Measurements from ENCODE around the gene FER1L5. TPM values are rescaled to one million over a fixed set of nuclear protein-coding genes. Genes with fewer than 3 reads are reported as not detected.

Gene FER1L5
- total and polyA plus RNA-seq, 2 donors (not counting 3 experiments of a cell fraction or from before 2014, with no cell fraction given) = not detected

- H3K9me1 ChIP-seq (replicated peaks; ENCODE audit: control insufficient read depth, extremely low read depth, insufficient read depth, low read length) = no peaks in the 10 kb centered on the region
- peaks cover 6% of the 10 kb centered on the region for H3K79me2 ChIP-seq (ENCODE audit: control insufficient read depth, insufficient read depth, low read length)
- peak overlapping the region; percentile 98 for H2AFZ ChIP-seq (ENCODE audit: low read depth, low read length)
- intact Hi-C loops (cut with micrococcal nuclease) (no loop called here), dilution Hi-C loops (cut with MboI; ENCODE audit: extremely low pct_ligation_motif_present, low sequenced_read_pairs) (no loop called here)
- CTCF ChIA-PET = interaction anchor here (1.4 to 1.9 kb wide), 2 partner anchors 22 to 25 kb away, joined by 4 read pairs; no protein-coding TSS in a partner anchor
- peak overlapping the region; percentile 58 for H3K27ac ChIP-seq (ENCODE audit: insufficient read depth, low read depth, low read length)
- peaks cover 0 to 4% of the 10 kb centered on the region in 2 experiments for H3K36me3 ChIP-seq (ENCODE audit: control insufficient read depth in 2 of 2, extremely low read depth in 1 of 2, insufficient read depth in 2 of 2, low read length in 2 of 2)
- H4K20me1 ChIP-seq (replicated peaks; ENCODE audit: control insufficient read depth, extremely low read depth, insufficient read depth, low read length) = no peaks in the 10 kb centered on the region
- POLR2A ChIA-PET = no interaction called here
- FAIRE-seq (peak; percentile 74), DNase-seq (ENCODE audit: low read depth, low spot score) (no peak)
- peaks cover 16% of the 10 kb centered on the region for H3K4me1 ChIP-seq (ENCODE audit: control insufficient read depth, extremely low read depth, insufficient read depth, low read length)
- no peaks in the 10 kb centered on the region for H3K27me3 ChIP-seq (ENCODE audit: control insufficient read depth in 2 of 2, insufficient read depth in 2 of 2, low read length in 2 of 2)
- peak overlapping the region; percentile 59 for H3K4me2 ChIP-seq (ENCODE audit: insufficient read depth, low read length)
- H3K4me3 ChIP-seq (replicated peaks in 1 of 3; ENCODE audit: insufficient read depth in 1 of 3, low read depth in 1 of 3, low read length in 3 of 3) = peak overlapping the region; percentile 76 to 91 (median 84)
- TF ChIP-seq POLR2AphosphoS5 (IDR thresholded peaks at IDR 0.05; ENCODE audit: insufficient read depth, low read depth, low read length) (no peak), CTCF (IDR thresholded peaks at IDR 0.05; ENCODE audit: extremely low read depth in 1 of 2, insufficient read depth in 1 of 2, low read depth in 1 of 2, low read length in 2 of 2) (no peak), MAX (IDR thresholded peaks at IDR 0.05; ENCODE audit: insufficient read depth, insufficient read length) (no peak), JUN (IDR thresholded peaks at IDR 0.05; ENCODE audit: borderline replicate concordance, insufficient read depth, insufficient read length, low read depth) (no peak), POLR2A (IDR thresholded peaks at IDR 0.05; ENCODE audit: low read depth, low read length) (no peak), EZH2 (IDR thresholded peaks at IDR 0.05; ENCODE audit: borderline replicate concordance, low read depth, low read length, severe bottlenecking) (no peak), FOS (IDR thresholded peaks at IDR 0.05; ENCODE audit: borderline replicate concordance, insufficient read depth, low read length) (no peak), GATA2 (IDR thresholded peaks at IDR 0.05; ENCODE audit: insufficient read depth, insufficient read length, low read depth, low read length) (no peak), MYC (IDR thresholded peaks at IDR 0.05; ENCODE audit: low read depth, low read length) (no peak)
- H3K9ac ChIP-seq (replicated peaks; ENCODE audit: extremely low read depth, insufficient read depth, low read length) = peak overlapping the region; percentile 88
- H3K9me3 ChIP-seq (replicated peaks; ENCODE audit: control insufficient read depth, insufficient read depth, low read length) = no peaks in the 10 kb centered on the region
- BruUV-seq (replicated peaks) = TSS peak; percentile 12
Observed at GRCh38 chr2:96739076-96739632, 96.6 kb downstream of the FER1L5 start.

Measured in endothelial cell of umbilical vein (primary cell).